ENCODE results near the gene DPCD.
A peak's percentile ranks its signal among the peaks of the same experiment; 100 is the strongest.
"Not testable (repeated sequence)": the region's sequence is repeated elsewhere in the genome, so short reads cannot be mapped to it uniquely, and the experiment has no call there.

DPCD gene

DNA sequence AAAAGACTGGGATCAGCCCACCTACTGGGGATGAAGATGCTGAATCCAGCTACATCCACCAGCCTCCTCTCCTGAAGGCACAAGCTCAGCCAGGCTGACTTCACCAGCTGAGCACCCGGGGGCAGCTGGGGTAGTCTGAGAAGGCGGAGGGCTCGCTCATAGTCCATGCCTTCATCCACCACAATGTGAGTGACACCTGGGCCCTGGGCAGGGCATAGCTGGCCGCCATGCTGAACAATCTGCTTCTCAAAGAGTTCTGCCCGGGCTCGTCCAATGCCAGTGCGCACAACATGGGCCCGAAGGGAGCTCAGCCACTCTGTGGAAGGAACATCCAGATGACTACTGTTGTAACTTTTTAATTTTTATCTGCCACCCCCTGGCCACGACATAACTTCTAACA, 2.3 kb upstream of the DPCD start:
- no peak overlapping the region for H3K4me3 ChIP-seq
- no peak overlapping the region for H3K9ac ChIP-seq (ENCODE audit: insufficient read length)
- no peak overlapping the region for H3K27ac ChIP-seq
- no peaks in the 10 kb centered on the region for H3K9me3 ChIP-seq (ENCODE audit: low read depth, low read length)
- no peak for DNase-seq (ENCODE audit: low read depth, low spot score)
- H3K36me3 ChIP-seq (ENCODE audit: insufficient read depth, low read length): no peaks in the 10 kb centered on the region
- TF ChIP-seq FOXP2 (optimal IDR thresholded peaks at IDR 0.05; ENCODE audit: control extremely low read depth, extremely low read length, insufficient read depth): no peak
- no peak for TF ChIP-seq EZH2 (IDR thresholded peaks at IDR 0.05)
- TF ChIP-seq POLR2AphosphoS5 (IDR thresholded peaks at IDR 0.05; ENCODE audit: borderline replicate concordance, low read depth, low read length): no peak

DNA sequence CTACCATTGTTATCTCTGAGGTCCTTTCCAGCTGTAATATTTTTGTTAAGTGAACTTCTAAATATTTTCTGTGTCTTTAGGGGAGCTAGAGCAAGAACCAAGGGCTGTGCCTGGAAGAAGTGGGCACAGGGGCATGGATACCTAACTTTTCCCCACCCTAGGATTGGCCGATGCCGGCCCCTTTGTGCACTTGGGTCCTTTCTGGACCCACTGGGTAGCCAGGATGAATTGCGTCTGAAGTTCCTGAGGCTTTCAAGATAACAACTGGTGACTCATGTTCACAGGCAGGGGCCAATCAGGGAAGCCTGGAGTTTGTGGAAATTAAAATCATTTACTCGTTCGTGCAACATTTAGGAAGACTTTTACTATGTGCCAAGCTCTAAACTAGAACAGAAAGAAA, 758 bp downstream of the DPCD start:
- peak overlapping the region; percentile 85 for H3K4me3 ChIP-seq
- no peak overlapping the region for H3K27ac ChIP-seq
- no peak for TF ChIP-seq FOXP2 (optimal IDR thresholded peaks at IDR 0.05; ENCODE audit: control extremely low read depth, extremely low read length, insufficient read depth)
- no peak for TF ChIP-seq EZH2 (IDR thresholded peaks at IDR 0.05)
- no peak for TF ChIP-seq POLR2AphosphoS5 (IDR thresholded peaks at IDR 0.05; ENCODE audit: borderline replicate concordance, low read depth, low read length)
- H3K9ac ChIP-seq (ENCODE audit: insufficient read length): no peak overlapping the region
- H3K36me3 ChIP-seq (ENCODE audit: insufficient read depth, low read length): no peaks in the 10 kb centered on the region
- DNase-seq (ENCODE audit: low read depth, low spot score): no peak
- H3K9me3 ChIP-seq (ENCODE audit: low read depth, low read length): no peaks in the 10 kb centered on the region

GRCh38 chr10:101593331-101593730, 5.2 kb downstream of the DPCD start:
- not testable (repeated sequence) for H3K36me3 ChIP-seq (ENCODE audit: insufficient read depth, low read length); H3K9me3 ChIP-seq (ENCODE audit: low read depth, low read length); H3K27ac ChIP-seq; DNase-seq (ENCODE audit: low read depth, low spot score); H3K4me3 ChIP-seq; H3K9ac ChIP-seq (ENCODE audit: insufficient read length)

DNA sequence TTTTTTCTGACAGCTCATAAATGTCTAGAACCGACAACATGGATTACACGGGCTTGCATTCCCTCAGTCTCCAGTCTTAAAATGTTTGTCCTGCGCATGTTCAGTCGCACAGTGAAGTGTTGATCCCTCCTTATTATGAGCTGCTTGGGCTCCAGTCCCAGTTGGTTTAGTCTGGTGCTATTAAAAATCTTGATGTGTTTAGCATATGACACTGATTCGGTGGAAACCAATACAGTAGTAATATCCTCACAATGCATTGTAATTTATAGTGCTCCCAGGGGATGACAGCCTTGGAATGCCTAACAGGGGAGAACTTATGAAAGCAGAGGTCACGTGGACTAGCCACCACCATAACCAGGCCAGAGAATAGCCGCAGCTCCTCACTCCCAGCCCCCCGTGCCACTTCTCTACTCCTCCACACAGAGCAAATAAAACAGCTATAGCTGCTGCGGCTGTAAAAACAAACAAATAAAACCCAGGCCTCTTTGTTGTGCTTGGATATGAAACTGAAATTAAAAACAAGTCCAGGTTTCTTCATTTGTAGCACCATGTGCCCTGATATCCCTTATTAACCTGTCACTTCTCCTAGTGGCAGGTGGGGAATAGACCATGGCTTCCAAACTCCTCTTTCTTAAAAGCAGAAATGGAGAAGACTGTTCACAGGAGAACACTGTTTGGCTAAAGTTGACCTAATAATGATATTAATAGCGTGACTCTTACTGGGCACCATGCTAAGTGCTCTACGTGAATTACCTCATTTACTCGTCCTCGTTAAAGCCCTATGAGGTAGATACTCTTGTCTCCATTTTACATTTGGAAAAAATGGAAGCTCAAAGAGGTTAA, 7.7 kb downstream of the DPCD start:
- Histone ChIP-seq H3K9ac (ENCODE audit: insufficient read length) (no peak overlapping the region), H3K36me3 (ENCODE audit: insufficient read depth, low read length) (no peaks in the 10 kb centered on the region), H3K4me3 (no peak overlapping the region), H3K9me3 (ENCODE audit: low read depth, low read length) (no peaks in the 10 kb centered on the region), H3K27ac (no peak overlapping the region)
- no peak for TF ChIP-seq FOXP2 (optimal IDR thresholded peaks at IDR 0.05; ENCODE audit: control extremely low read depth, extremely low read length, insufficient read depth)
- no peak for TF ChIP-seq EZH2 (IDR thresholded peaks at IDR 0.05)
- no peak for TF ChIP-seq POLR2AphosphoS5 (IDR thresholded peaks at IDR 0.05; ENCODE audit: borderline replicate concordance, low read depth, low read length)
- DNase-seq (ENCODE audit: low read depth, low spot score): no peak

- TF ChIP-seq FOXP2 (optimal IDR thresholded peaks at IDR 0.05; ENCODE audit: control extremely low read depth, extremely low read length, insufficient read depth) (no peak), POLR2AphosphoS5 (IDR thresholded peaks at IDR 0.05; ENCODE audit: borderline replicate concordance, low read depth, low read length) (no peak), EZH2 (IDR thresholded peaks at IDR 0.05) (no peak)
- Histone ChIP-seq H3K9ac (ENCODE audit: insufficient read length) (no peak overlapping the region), H3K9me3 (ENCODE audit: low read depth, low read length) (no peaks in the 10 kb centered on the region), H3K36me3 (ENCODE audit: insufficient read depth, low read length) (no peaks in the 10 kb centered on the region), H3K27ac (no peak overlapping the region), H3K4me3 (no peak overlapping the region)
- DNase-seq (ENCODE audit: low read depth, low spot score): no peak
Measured at GRCh38 chr10:101597091-101597900, 9.2 kb downstream of the DPCD start.

DNA sequence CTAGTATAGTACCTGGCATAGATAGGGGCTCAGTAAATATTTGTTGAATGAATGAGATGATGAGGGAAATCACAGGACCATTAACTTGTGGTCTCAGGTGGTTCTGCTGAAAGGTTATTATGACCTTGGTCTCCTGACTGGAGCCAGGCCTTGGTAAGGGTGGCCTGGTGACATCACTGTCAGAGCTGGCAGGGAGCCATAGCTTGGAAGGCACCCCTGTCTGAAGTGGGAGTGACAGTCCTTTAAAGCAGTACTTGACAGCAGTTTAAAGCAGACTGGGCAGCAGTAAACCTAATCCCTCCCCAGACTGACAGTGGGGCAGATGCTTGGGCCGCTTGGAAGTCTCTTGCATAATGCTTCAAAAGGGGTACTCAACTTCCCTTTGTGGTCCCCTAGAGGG, 13.4 kb downstream of the DPCD start:
- no peak for DNase-seq (ENCODE audit: low read depth, low spot score)

DNA sequence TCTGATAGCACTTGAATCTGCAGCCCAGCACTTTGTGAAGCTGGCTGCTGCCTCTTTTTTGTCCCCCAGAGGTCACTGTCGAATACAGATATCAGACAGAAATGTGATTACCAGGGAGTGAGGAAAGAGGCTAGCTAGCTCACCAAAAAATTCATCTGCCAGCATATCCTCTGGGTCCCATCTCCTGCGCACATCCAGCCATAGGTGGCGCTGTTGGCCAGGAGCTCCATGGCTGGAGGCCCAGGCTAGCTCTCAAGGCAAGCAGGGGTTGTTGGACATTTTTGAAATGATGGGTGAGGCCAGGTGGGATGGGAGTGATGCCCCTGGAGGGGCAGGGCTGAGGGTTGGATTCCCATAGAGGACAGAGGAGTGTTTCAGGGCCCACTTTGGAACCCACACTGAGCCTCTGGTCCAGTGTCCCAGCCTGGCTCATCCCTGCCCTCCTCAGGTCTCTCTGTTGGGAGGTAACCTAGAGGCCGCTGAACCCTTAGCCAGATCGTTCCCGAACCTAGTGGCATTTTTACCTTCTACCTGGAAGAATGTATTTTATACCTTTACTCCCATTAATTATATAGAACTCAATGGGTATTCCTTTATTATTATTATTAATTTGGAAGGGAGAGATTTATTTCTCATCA, 14.8 kb downstream of the DPCD start:
- no peak overlapping the region for H3K9ac ChIP-seq (ENCODE audit: insufficient read length)
- no peak for DNase-seq (ENCODE audit: low read depth, low spot score)
- no peak overlapping the region for H3K27ac ChIP-seq

More for the DNA sequence above, 13.4 kb downstream of the DPCD start:
- no peaks in the 10 kb centered on the region for H3K36me3 ChIP-seq (ENCODE audit: insufficient read depth, low read length)
- no peaks in the 10 kb centered on the region for H3K9me3 ChIP-seq (ENCODE audit: low read depth, low read length)
- no peak overlapping the region for H3K4me3 ChIP-seq
- no peak overlapping the region for H3K9ac ChIP-seq (ENCODE audit: insufficient read length)
- H3K27ac ChIP-seq: no peak overlapping the region
- TF ChIP-seq EZH2 (IDR thresholded peaks at IDR 0.05) (no peak), FOXP2 (optimal IDR thresholded peaks at IDR 0.05; ENCODE audit: control extremely low read depth, extremely low read length, insufficient read depth) (no peak), POLR2AphosphoS5 (IDR thresholded peaks at IDR 0.05; ENCODE audit: borderline replicate concordance, low read depth, low read length) (no peak)

DNA sequence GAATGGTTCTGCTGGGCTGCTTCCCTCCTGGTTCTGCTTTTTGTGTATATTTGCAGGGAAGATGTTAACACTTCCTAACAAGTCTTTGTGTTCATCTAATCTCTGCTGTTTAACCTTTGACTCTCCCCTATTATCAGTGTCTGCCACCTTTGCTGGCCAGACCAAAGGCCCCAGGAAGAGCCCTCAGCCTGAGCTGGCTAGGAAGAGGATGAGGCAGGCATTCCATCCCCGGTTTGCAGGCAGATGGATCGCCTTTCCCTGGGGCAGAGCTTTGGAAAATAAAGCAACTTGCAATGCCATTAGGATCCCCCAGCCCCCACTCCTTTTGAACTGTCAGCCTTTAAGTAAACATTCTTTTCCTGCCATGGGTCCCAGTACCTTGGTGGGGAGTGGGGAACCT, 19.0 kb downstream of the DPCD start:
- Histone ChIP-seq H3K4me3 (no peak overlapping the region), H3K9ac (ENCODE audit: insufficient read length) (no peak overlapping the region), H3K36me3 (ENCODE audit: insufficient read depth, low read length) (no peaks in the 10 kb centered on the region), H3K9me3 (ENCODE audit: low read depth, low read length) (no peaks in the 10 kb centered on the region), H3K27ac (no peak overlapping the region)
- TF ChIP-seq POLR2AphosphoS5 (IDR thresholded peaks at IDR 0.05; ENCODE audit: borderline replicate concordance, low read depth, low read length) (no peak), FOXP2 (optimal IDR thresholded peaks at IDR 0.05; ENCODE audit: control extremely low read depth, extremely low read length, insufficient read depth) (no peak), EZH2 (IDR thresholded peaks at IDR 0.05) (no peak)
- DNase-seq (ENCODE audit: low read depth, low spot score): no peak

More for the DNA sequence above, 14.8 kb downstream of the DPCD start:
- TF ChIP-seq FOXP2 (optimal IDR thresholded peaks at IDR 0.05; ENCODE audit: control extremely low read depth, extremely low read length, insufficient read depth) (no peak), EZH2 (IDR thresholded peaks at IDR 0.05) (no peak), POLR2AphosphoS5 (IDR thresholded peaks at IDR 0.05; ENCODE audit: borderline replicate concordance, low read depth, low read length) (no peak)
- H3K36me3 ChIP-seq (ENCODE audit: insufficient read depth, low read length): no peaks in the 10 kb centered on the region
- H3K4me3 ChIP-seq: no peak overlapping the region
- H3K9me3 ChIP-seq (ENCODE audit: low read depth, low read length): no peaks in the 10 kb centered on the region

Data from SK-N-MC (cell line).